Measurements from ENCODE around the gene ARL3.
"Not testable (repeated sequence)": the region's sequence is repeated elsewhere in the genome, so short reads cannot be mapped to it uniquely, and the experiment has no call there.

ARL3 gene

GRCh38 chr10:102720337-102720736 lies 6.1 kb upstream of the ARL3 start:
- H3K27ac ChIP-seq, result no peak overlapping the region

GRCh38 chr10:102718220-102718619 lies 4.0 kb upstream of the ARL3 start:
- no peak overlapping the region for H3K27ac ChIP-seq
- TF ChIP-seq ZFX (IDR thresholded peaks at IDR 0.05; ENCODE audit: borderline replicate concordance), result no peak
- TF ChIP-seq CTCF (IDR thresholded peaks at IDR 0.05), result no peak

More at GRCh38 chr10:102720337-102720736, 6.1 kb upstream of the ARL3 start:
- TF ChIP-seq CTCF (IDR thresholded peaks at IDR 0.05) (no peak), ZFX (IDR thresholded peaks at IDR 0.05; ENCODE audit: borderline replicate concordance) (no peak)

GRCh38 chr10:102716900-102717565 lies 2.8 kb upstream of the ARL3 start:
- not testable (repeated sequence) for H3K27ac ChIP-seq

- no peak for TF ChIP-seq ZFX (IDR thresholded peaks at IDR 0.05; ENCODE audit: borderline replicate concordance)
- no peak for TF ChIP-seq CTCF (IDR thresholded peaks at IDR 0.05)
- H3K27ac ChIP-seq, result no peak overlapping the region
Observed at GRCh38 chr10:102715880-102716279, 1.7 kb upstream of the ARL3 start.

- peak within 1 kb of the TSS; percentile 67 for H3K27ac ChIP-seq
- peak; percentile 52 for TF ChIP-seq CTCF (IDR thresholded peaks at IDR 0.05)
- TF ChIP-seq ZFX (IDR thresholded peaks at IDR 0.05; ENCODE audit: borderline replicate concordance), result no peak
Observed at GRCh38 chr10:102714621-102715455, 641 bp upstream of the ARL3 start, which contains the start of gene SFXN2. Gene SFXN2 (plus strand): TSS chr10:102714636. CDS start chr10:102726637, 12,001 bp downstream.

GRCh38 chr10:102713539-102713813 lies 721 bp downstream of the ARL3 start:
- H3K27ac ChIP-seq, result peak overlapping the region; percentile 42
- TF ChIP-seq ZFX (IDR thresholded peaks at IDR 0.05; ENCODE audit: borderline replicate concordance) (no peak), CTCF (IDR thresholded peaks at IDR 0.05) (no peak)

GRCh38 chr10:102712843-102713538 lies 1.2 kb downstream of the ARL3 start:
- peak overlapping the region; percentile 42 for H3K27ac ChIP-seq
- TF ChIP-seq ZFX (IDR thresholded peaks at IDR 0.05; ENCODE audit: borderline replicate concordance), result no peak
- TF ChIP-seq CTCF (IDR thresholded peaks at IDR 0.05), result no peak
